SK-N-SH (cell line): Measurements from ENCODE around the gene ZNF397. TPM values are rescaled to one million over a fixed set of nuclear protein-coding genes. Genes with fewer than 3 reads are reported as not detected.

Experiments used
- CTCF ChIA-PET: fragments of 300-600, 350-600 bp; formaldehyde crosslinking; extraction: SDS; loops from one replicate; lab custom pipeline; 2021; lab: Yijun Ruan, JAX
- POLR2A ChIA-PET: fragments of 350-600 bp; sonication (Branson Sonifier 250); formaldehyde crosslinking; extraction: SDS; loops from one replicate; lab custom pipeline; 2020; ENCODE audit warnings: antibody characterized with exemption, inconsistent platforms; lab: Yijun Ruan, JAX
- DNase-seq: peaks from one replicate; pipeline ENCODE4 v3.0.0; 2012
- H2AFZ ChIP-seq: fragments of 200-600 bp; sonication (generic); 2 replicates; pipeline ENCODE4 v1.8.1; 2016; ENCODE audit warnings: antibody characterized with exemption, mild to moderate bottlenecking, low read depth
- H3F3A ChIP-seq: fragments of 200-600 bp; sonication (generic); replicated peaks from 2 replicates; pipeline ENCODE3; 2016; ENCODE audit warnings: antibody characterized with exemption, mild to moderate bottlenecking; ENCODE audit not compliant: insufficient read depth
- H3K27ac ChIP-seq, 2 experiments: fragments of 200-500 bp in 1 of 2; fragments of 200-600 bp in 1 of 2; sonication (Bioruptor generic) in 1 of 2; sonication (generic), shearing (Covaris generic) in 1 of 2; 2 replicates each; pipeline versions ENCODE4 v1.5.1 to v1.6.1; 2014 to 2016; ENCODE audit warnings: low read depth in 2 of 2, inconsistent platforms in 1 of 2, low read length in 1 of 2, mild to moderate bottlenecking in 1 of 2, mixed read lengths in 1 of 2
- H3K27me3 ChIP-seq: fragments of 200-600 bp; sonication (generic), shearing (Covaris generic); 2 replicates; pipeline ENCODE4 v1.6.1; 2016; ENCODE audit warnings: mixed run types; ENCODE audit not compliant: insufficient read depth
- H3K36me3 ChIP-seq, 2 experiments: fragments of 200-500 bp in 1 of 2; fragments of 200-600 bp in 1 of 2; sonication (Bioruptor generic) in 1 of 2; sonication (generic) in 1 of 2; replicated peaks in 1 of 2; 2 replicates each; pipeline versions ENCODE3 to v1.5.1; 2014 to 2016; ENCODE audit warnings: low read length in 1 of 2, mild to moderate bottlenecking in 1 of 2; ENCODE audit not compliant: insufficient read depth in 2 of 2, control insufficient read depth in 1 of 2
- H3K4me1 ChIP-seq, 2 experiments: fragments of 200-500 bp in 1 of 2; fragments of 200-600 bp in 1 of 2; sonication (Bioruptor generic) in 1 of 2; sonication (generic), shearing (Covaris generic) in 1 of 2; 2 replicates each; pipeline versions ENCODE4 v1.5.1 to v1.6.1; 2014 to 2016; ENCODE audit warnings: low read depth in 1 of 2, low read length in 1 of 2, mixed run types in 1 of 2; ENCODE audit not compliant: insufficient read depth in 2 of 2, control insufficient read depth in 1 of 2
- H3K4me2 ChIP-seq: fragments of 200-600 bp; sonication (generic), shearing (Covaris generic); 2 replicates; pipeline ENCODE4 v1.6.1; 2017; ENCODE audit warnings: mixed run types
- H3K4me3 ChIP-seq, 2 experiments: fragments of 200-500 bp in 1 of 2; fragments of 200-600 bp in 1 of 2; sonication (Bioruptor generic) in 1 of 2; sonication (generic), shearing (Covaris generic) in 1 of 2; 2 replicates each; pipeline versions ENCODE4 v1.5.1 to v1.8.1; 2014 to 2016; ENCODE audit warnings: low read depth in 2 of 2, inconsistent platforms in 1 of 2, low read length in 1 of 2, mild to moderate bottlenecking in 1 of 2, mixed read lengths in 1 of 2, moderate library complexity in 1 of 2
- H3K79me2 ChIP-seq: fragments of 200-600 bp; sonication (generic); 2 replicates; pipeline ENCODE4 v1.8.1; 2017; ENCODE audit warnings: mild to moderate bottlenecking; ENCODE audit not compliant: insufficient read depth
- H3K9ac ChIP-seq: fragments of 200-600 bp; sonication (generic); 2 replicates; pipeline ENCODE4 v1.6.1; 2017; ENCODE audit warnings: mixed run types
- H3K9me2 ChIP-seq: fragments of 200-600 bp; sonication (generic); 2 replicates; pipeline ENCODE4 v1.6.1; 2017; ENCODE audit warnings: mixed run types
- H3K9me3 ChIP-seq: fragments of 200-600 bp; sonication (generic); 2 replicates; pipeline ENCODE4 v1.6.1; 2017; ENCODE audit warnings: mixed run types, mild to moderate bottlenecking, moderate library complexity
- H4K20me1 ChIP-seq: fragments of 200-600 bp; sonication (generic); 2 replicates; pipeline ENCODE4 v1.6.1; 2017; ENCODE audit warnings: mild to moderate bottlenecking, mixed run types; ENCODE audit not compliant: insufficient read depth
- ELF1 ChIP-seq: IDR thresholded peaks from 2 replicates; pipeline ENCODE4 v1.4.0; 2012
- EP300 ChIP-seq, 2 experiments: IDR thresholded peaks; 2 replicates each; pipeline versions ENCODE4 v1.4.0 to v1.6.1; 2012; ENCODE audit warnings: borderline replicate concordance in 1 of 2, low read depth in 1 of 2, low read length in 1 of 2
- EZH2phosphoT487 ChIP-seq: fragments of 200-600 bp; sonication (generic); IDR thresholded peaks from 2 replicates; pipeline ENCODE4 v1.6.1; 2017; ENCODE audit warnings: low read depth, mixed run types, mild to moderate bottlenecking, antibody characterized with exemption, moderate library complexity, borderline replicate concordance
- FOSL2 ChIP-seq: IDR thresholded peaks from 2 replicates; pipeline ENCODE4 v1.4.0; 2012; ENCODE audit warnings: low read depth, mild to moderate bottlenecking, moderate library complexity, borderline replicate concordance
- GATA2 ChIP-seq: sonication (generic); formaldehyde crosslinking; IDR thresholded peaks from 2 replicates; pipeline ENCODE4 v1.5.0; 2020; ENCODE audit warnings: mild to moderate bottlenecking, missing genetic modification reagents
- NRF1 ChIP-seq: IDR thresholded peaks from 2 replicates; pipeline ENCODE4 v1.6.1; 2012; ENCODE audit warnings: low read depth, mild to moderate bottlenecking, low read length
- POLR2AphosphoS5 ChIP-seq: IDR thresholded peaks from 2 replicates; pipeline ENCODE4 v1.6.1; 2012; ENCODE audit warnings: low read depth, low read length
- RCOR1 ChIP-seq: fragments of 150-350 bp; IDR thresholded peaks from 2 replicates; pipeline ENCODE4 v1.6.1; 2017; ENCODE audit warnings: antibody characterized with exemption, low read length
- SMC3 ChIP-seq: IDR thresholded peaks from 2 replicates; pipeline ENCODE4 v1.6.1; 2012; ENCODE audit warnings: low read depth, low read length, improper control_type of control experiment
- TCF12 ChIP-seq: IDR thresholded peaks from 2 replicates; pipeline ENCODE4 v1.4.0; 2012
- WGBS: methylation state at CpG from one replicate; pipeline ENCODE4 v1.1.6; 2017; ENCODE audit warnings: low lambda C conversion rate; 5-methylcytosine and 5-hydroxymethylcytosine counted together
- polyA plus RNA-seq, 3 experiments: library from polyadenylated mRNA; depleted of rRNA; stranded (reverse); fragments of >200 nt; gene quantifications; 2 replicates each; pipeline ENCODE4 v1.2.3, GENCODE V29; 2012
- TF ChIP-seq, protein P1 (sequence below): IDR thresholded peaks from 2 replicates; pipeline ENCODE4 v1.6.1; 2012; ENCODE audit warnings: mild to moderate bottlenecking, low read depth, low read length, moderate library complexity
- TF ChIP-seq, protein P2 (sequence below): IDR thresholded peaks from 2 replicates; pipeline ENCODE4 v1.4.0; 2012; ENCODE audit warnings: low read depth, borderline replicate concordance
- TF ChIP-seq, protein P3 (sequence below): fragments of 150-350 bp; IDR thresholded peaks from 2 replicates; pipeline ENCODE4 v1.6.1; 2017; ENCODE audit warnings: antibody characterized with exemption, low read length, low read depth, borderline replicate concordance
- TF ChIP-seq, protein P4 (sequence below): IDR thresholded peaks from 2 replicates; pipeline ENCODE4 v1.4.0; 2012; ENCODE audit warnings: low read depth

ZNF397 gene
- polyA plus RNA-seq, 1 of the 3 experiments (the other 2 are of a cell fraction), result 4.8 TPM

DNA sequence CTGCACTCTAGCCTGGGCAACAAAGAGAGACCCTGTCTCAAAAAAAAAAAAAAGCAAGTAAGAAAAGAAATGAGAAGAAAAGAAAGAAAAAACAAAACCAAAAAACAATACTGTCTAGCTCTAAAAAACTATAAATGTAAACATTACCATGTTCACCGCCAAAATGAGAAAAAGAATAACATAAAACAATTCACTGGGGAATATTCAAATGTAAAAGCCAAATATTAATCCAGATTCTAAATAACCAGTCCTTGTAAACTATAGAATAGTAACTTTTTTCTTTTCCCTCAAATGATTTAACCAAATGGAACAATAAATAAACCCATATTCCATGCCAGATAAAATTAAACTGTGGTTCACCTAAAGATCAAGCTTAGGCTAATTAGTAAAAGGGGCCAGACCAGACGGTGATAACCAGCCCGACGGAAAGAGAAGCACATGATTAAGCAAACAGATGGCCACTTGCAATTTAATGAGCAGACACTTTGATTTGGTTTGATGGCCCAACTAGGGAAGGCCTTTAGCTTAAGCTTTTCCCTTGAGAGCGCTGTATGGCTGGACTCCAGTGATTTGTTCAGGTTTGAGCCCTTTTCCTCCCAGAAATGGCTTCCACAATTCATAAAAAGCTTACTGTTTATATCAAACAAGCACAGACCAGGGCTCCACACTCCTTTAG, 39.4 kb upstream of the ZNF397 start:
- H3K4me2 ChIP-seq, result no peak overlapping the region
- H3K9me3 ChIP-seq, result no peaks in the 10 kb centered on the region
- no peaks in the 10 kb centered on the region for H3K36me3 ChIP-seq
- no peaks in the 10 kb centered on the region for H4K20me1 ChIP-seq
- TF ChIP-seq RCOR1 (0 out of 2 replicates have a peak, but pooled peaks have one; percentile 13), GATA2 (peak; percentile 55), EP300 (IDR thresholded peaks at IDR 0.05; ENCODE audit: borderline replicate concordance in 1 of 2, low read depth in 1 of 2, low read length in 1 of 2) (peak in 1 of 2 experiments; percentile 28; a peak in 1 of 4 replicates), POLR2AphosphoS5 (no peak)
- TF ChIP-seq, protein P1, sequence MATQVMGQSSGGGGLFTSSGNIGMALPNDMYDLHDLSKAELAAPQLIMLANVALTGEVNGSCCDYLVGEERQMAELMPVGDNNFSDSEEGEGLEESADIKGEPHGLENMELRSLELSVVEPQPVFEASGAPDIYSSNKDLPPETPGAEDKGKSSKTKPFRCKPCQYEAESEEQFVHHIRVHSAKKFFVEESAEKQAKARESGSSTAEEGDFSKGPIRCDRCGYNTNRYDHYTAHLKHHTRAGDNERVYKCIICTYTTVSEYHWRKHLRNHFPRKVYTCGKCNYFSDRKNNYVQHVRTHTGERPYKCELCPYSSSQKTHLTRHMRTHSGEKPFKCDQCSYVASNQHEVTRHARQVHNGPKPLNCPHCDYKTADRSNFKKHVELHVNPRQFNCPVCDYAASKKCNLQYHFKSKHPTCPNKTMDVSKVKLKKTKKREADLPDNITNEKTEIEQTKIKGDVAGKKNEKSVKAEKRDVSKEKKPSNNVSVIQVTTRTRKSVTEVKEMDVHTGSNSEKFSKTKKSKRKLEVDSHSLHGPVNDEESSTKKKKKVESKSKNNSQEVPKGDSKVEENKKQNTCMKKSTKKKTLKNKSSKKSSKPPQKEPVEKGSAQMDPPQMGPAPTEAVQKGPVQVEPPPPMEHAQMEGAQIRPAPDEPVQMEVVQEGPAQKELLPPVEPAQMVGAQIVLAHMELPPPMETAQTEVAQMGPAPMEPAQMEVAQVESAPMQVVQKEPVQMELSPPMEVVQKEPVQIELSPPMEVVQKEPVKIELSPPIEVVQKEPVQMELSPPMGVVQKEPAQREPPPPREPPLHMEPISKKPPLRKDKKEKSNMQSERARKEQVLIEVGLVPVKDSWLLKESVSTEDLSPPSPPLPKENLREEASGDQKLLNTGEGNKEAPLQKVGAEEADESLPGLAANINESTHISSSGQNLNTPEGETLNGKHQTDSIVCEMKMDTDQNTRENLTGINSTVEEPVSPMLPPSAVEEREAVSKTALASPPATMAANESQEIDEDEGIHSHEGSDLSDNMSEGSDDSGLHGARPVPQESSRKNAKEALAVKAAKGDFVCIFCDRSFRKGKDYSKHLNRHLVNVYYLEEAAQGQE, result no peak
- TF ChIP-seq, protein P2, sequence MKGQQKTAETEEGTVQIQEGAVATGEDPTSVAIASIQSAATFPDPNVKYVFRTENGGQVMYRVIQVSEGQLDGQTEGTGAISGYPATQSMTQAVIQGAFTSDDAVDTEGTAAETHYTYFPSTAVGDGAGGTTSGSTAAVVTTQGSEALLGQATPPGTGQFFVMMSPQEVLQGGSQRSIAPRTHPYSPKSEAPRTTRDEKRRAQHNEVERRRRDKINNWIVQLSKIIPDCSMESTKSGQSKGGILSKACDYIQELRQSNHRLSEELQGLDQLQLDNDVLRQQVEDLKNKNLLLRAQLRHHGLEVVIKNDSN, result no peak
- TF ChIP-seq, protein P3, sequence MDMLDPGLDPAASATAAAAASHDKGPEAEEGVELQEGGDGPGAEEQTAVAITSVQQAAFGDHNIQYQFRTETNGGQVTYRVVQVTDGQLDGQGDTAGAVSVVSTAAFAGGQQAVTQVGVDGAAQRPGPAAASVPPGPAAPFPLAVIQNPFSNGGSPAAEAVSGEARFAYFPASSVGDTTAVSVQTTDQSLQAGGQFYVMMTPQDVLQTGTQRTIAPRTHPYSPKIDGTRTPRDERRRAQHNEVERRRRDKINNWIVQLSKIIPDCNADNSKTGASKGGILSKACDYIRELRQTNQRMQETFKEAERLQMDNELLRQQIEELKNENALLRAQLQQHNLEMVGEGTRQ, result no peak
- H3K4me3 ChIP-seq, result no peak overlapping the region
- no peaks in the 10 kb centered on the region for H3K9me2 ChIP-seq
- peak overlapping the region in 1 of 2 experiments; percentile 87; a peak in 2 of 4 replicates for H3K27ac ChIP-seq
- no peak overlapping the region for H2AFZ ChIP-seq
- H3K9ac ChIP-seq, result no peak overlapping the region
- no peaks in the 10 kb centered on the region for H3F3A ChIP-seq
- WGBS, result 62% methylated on average over 5 of the region's 5 CpGs
- DNase-seq, result peak; percentile 52
- ChIA-PET CTCF (interaction anchor here (0.9 to 1.2 kb wide), 3 partner anchors 16 to 29 kb away, joined by 3 read pairs; no protein-coding TSS in a partner anchor), POLR2A (no interaction called here)
- no peaks in the 10 kb centered on the region for H3K79me2 ChIP-seq
- H3K27me3 ChIP-seq, result no peaks in the 10 kb centered on the region
- no peaks in the 10 kb centered on the region; a peak in 1 of 4 replicates for H3K4me1 ChIP-seq

DNA sequence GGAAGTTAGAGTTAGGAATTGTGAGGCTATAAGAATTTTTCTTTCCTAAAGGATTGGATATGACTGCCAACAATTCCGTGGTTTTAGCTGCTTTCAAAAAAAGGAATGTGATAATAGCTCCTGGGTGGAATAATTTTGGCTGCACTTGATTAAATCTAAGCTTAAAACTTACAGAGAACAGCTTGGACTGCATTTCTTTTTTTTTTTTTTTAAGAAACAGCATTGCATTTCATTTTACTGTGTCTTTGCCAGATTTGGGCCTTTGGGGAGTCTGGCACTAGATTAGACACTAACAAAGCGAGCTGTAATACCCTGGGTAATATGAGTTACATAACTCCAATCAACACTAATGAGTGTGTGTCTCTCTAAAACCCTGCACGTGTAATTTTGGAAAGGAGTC, 37.8 kb upstream of the ZNF397 start:
- POLR2A ChIA-PET, result no interaction called here
- Histone ChIP-seq H3K9ac (no peak overlapping the region), H3K27me3 (no peaks in the 10 kb centered on the region), H3K36me3 (no peaks in the 10 kb centered on the region), H3F3A (no peaks in the 10 kb centered on the region), H3K4me2 (no peak overlapping the region), H3K79me2 (no peaks in the 10 kb centered on the region), H3K9me2 (no peaks in the 10 kb centered on the region), H3K4me1 (no peaks in the 10 kb centered on the region; a peak in 1 of 4 replicates), H3K4me3 (no peak overlapping the region), H4K20me1 (no peaks in the 10 kb centered on the region), H2AFZ (no peak overlapping the region), H3K9me3 (no peaks in the 10 kb centered on the region), H3K27ac (peak overlapping the region in 1 of 2 experiments; percentile 50; a peak in 2 of 4 replicates)
- DNase-seq, result no peak
- CTCF ChIA-PET, result interaction anchor here (0.5 to 1.5 kb wide), 3 partner anchors 28 to 1278 kb away, joined by 3 to 5 read pairs (median 3); no protein-coding TSS in a partner anchor
- WGBS, result 33% methylated on average over 3 of the region's 3 CpGs
- TF ChIP-seq, protein P4, sequence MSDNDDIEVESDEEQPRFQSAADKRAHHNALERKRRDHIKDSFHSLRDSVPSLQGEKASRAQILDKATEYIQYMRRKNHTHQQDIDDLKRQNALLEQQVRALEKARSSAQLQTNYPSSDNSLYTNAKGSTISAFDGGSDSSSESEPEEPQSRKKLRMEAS, result no peak
- TF ChIP-seq TCF12, result no peak
- TF ChIP-seq NRF1, result no peak
- no peak for TF ChIP-seq FOSL2
- TF ChIP-seq ELF1, result no peak
- no peak for TF ChIP-seq SMC3
- TF ChIP-seq EZH2phosphoT487, result no peak
